GM19452 (cell line): ENCODE results near the gene BRSK2.

Source experiments
- ATAC-seq: cut with Tn5 transposase; IDR thresholded peaks from one replicate; pipeline ENCODE4 v1.9.1; 2021; ENCODE audit not compliant: unreplicated experiment

BRSK2 gene

GRCh38 chr11:1461826-1462697 lies 72.3 kb downstream of the BRSK2 start:
- no peak for ATAC-seq

- ATAC-seq = no peak
Observed at GRCh38 chr11:1462698-1462975, 72.9 kb downstream of the BRSK2 start.

- ATAC-seq = no peak
Observed at GRCh38 chr11:1463056-1463455, 73.3 kb downstream of the BRSK2 start.

GRCh38 chr11:1466784-1467183 lies 77.0 kb downstream of the BRSK2 start:
- ATAC-seq = no peak

- ATAC-seq = no peak
Observed at GRCh38 chr11:1467270-1467669, 77.5 kb downstream of the BRSK2 start.

GRCh38 chr11:1468002-1468401 lies 78.3 kb downstream of the BRSK2 start:
- no peak for ATAC-seq

- ATAC-seq = no peak
Observed at GRCh38 chr11:1468473-1469066, 78.8 kb downstream of the BRSK2 start.

GRCh38 chr11:1469287-1469910 lies 79.7 kb downstream of the BRSK2 start:
- no peak for ATAC-seq

GRCh38 chr11:1469911-1470680 lies 80.4 kb downstream of the BRSK2 start:
- no peak for ATAC-seq

GRCh38 chr11:1470681-1471611 lies 81.2 kb downstream of the BRSK2 start:
- no peak for ATAC-seq

GRCh38 chr11:1471736-1472135 lies 82.0 kb downstream of the BRSK2 start:
- ATAC-seq = no peak

GRCh38 chr11:1472180-1473005 lies 82.7 kb downstream of the BRSK2 start:
- no peak for ATAC-seq

- ATAC-seq = no peak
Observed at GRCh38 chr11:1473011-1473628, 83.4 kb downstream of the BRSK2 start.

- no peak for ATAC-seq
Observed at GRCh38 chr11:1473786-1474185, 84.1 kb downstream of the BRSK2 start.

- ATAC-seq = no peak
Observed at GRCh38 chr11:1475841-1476240, 86.1 kb downstream of the BRSK2 start.

GRCh38 chr11:1476940-1477736 lies 87.4 kb downstream of the BRSK2 start:
- ATAC-seq = no peak

- no peak for ATAC-seq
Observed at GRCh38 chr11:1478011-1478410, 88.3 kb downstream of the BRSK2 start.

GRCh38 chr11:1478544-1478943 lies 88.8 kb downstream of the BRSK2 start:
- no peak for ATAC-seq
